SK-N-MC (cell line): ENCODE measurements around the gene MBOAT2.
A peak's percentile ranks its signal among the peaks of the same experiment; 100 is the strongest.

Experiments
- DNase-seq: peaks from one replicate; pipeline ENCODE4 v3.0.0-alpha.2; 2011; ENCODE audit warnings: low read depth, low spot score
- H3K27ac ChIP-seq: fragments of 200-600 bp; sonication (generic); 2 replicates; pipeline ENCODE4 v1.5.1; 2016; ENCODE audit warnings: mixed run types
- H3K36me3 ChIP-seq: fragments of 200-600 bp; sonication (generic); 2 replicates; pipeline ENCODE4 v1.6.1; 2017; ENCODE audit warnings: antibody characterized with exemption, low read length, mixed read lengths; ENCODE audit not compliant: insufficient read depth
- H3K4me3 ChIP-seq: fragments of 200-600 bp; sonication (generic); 2 replicates; pipeline ENCODE4 v1.5.1; 2016
- H3K9ac ChIP-seq: fragments of 200-600 bp; sonication (generic); 2 replicates; pipeline ENCODE4 v1.8.0; 2017; ENCODE audit warnings: mixed run types, mixed read lengths; ENCODE audit not compliant: insufficient read length
- H3K9me3 ChIP-seq: fragments of 200-600 bp; sonication (generic); 2 replicates; pipeline ENCODE4 v1.6.1; 2017; ENCODE audit warnings: low read depth, mild to moderate bottlenecking, antibody characterized with exemption, low read length, moderate library complexity, mixed read lengths
- EZH2 ChIP-seq: fragments of 200-600 bp; sonication (generic); IDR thresholded peaks from one replicate; pipeline ENCODE4 v1.6.1; 2017; ENCODE audit warnings: antibody characterized with exemption
- FOXP2 ChIP-seq: optimal IDR thresholded peaks from 2 replicates; pipeline ENCODE3; 2011; ENCODE audit warnings: mild to moderate bottlenecking, moderate library complexity; ENCODE audit not compliant: insufficient read depth; ENCODE audit errors: extremely low read length, control extremely low read depth
- POLR2AphosphoS5 ChIP-seq: IDR thresholded peaks from 2 replicates; pipeline ENCODE4 v1.6.1; 2012; ENCODE audit warnings: mild to moderate bottlenecking, low read depth, low read length, borderline replicate concordance

The MBOAT2 gene

GRCh38 chr2:8862230-8862629, 141.3 kb downstream of the MBOAT2 start:
- Histone ChIP-seq H3K9ac (no peak overlapping the region), H3K9me3 (no peaks in the 10 kb centered on the region), H3K27ac (no peak overlapping the region), H3K4me3 (no peak overlapping the region), H3K36me3 (no peaks in the 10 kb centered on the region)
- TF ChIP-seq FOXP2 = no peak
- no peak for DNase-seq

DNA sequence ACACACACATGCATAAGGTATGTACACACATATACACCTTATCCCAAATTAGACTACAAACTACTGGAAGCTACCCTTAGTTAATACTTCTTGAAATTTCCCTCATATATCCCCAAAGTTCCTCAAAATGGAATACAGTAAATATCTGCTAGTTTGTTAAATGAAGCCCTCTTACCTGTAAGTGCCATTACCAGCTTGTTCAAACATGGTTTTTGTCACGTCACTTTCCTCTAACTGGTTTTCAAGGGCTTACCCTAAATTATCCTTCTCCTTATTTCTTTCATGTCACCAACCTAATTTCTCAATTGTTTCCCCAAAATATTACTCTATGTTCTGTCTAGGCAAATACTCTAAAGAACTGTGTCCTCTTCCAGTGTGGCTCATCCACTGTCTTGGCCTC, 141.7 kb downstream of the MBOAT2 start:
- H3K9ac ChIP-seq = no peak overlapping the region
- H3K36me3 ChIP-seq = no peaks in the 10 kb centered on the region
- H3K9me3 ChIP-seq = no peaks in the 10 kb centered on the region
- no peak for TF ChIP-seq EZH2
- no peak for TF ChIP-seq POLR2AphosphoS5
- TF ChIP-seq FOXP2 = no peak
- H3K27ac ChIP-seq = no peak overlapping the region
- no peak overlapping the region for H3K4me3 ChIP-seq
- no peak for DNase-seq

GRCh38 chr2:8860239-8860638, 143.2 kb downstream of the MBOAT2 start:
- no peak for DNase-seq
- TF ChIP-seq FOXP2 = no peak
- TF ChIP-seq POLR2AphosphoS5 = no peak
- no peak for TF ChIP-seq EZH2
- no peak overlapping the region for H3K27ac ChIP-seq
- H3K36me3 ChIP-seq = no peaks in the 10 kb centered on the region
- H3K9ac ChIP-seq = no peak overlapping the region
- no peaks in the 10 kb centered on the region for H3K9me3 ChIP-seq
- no peak overlapping the region for H3K4me3 ChIP-seq

DNA sequence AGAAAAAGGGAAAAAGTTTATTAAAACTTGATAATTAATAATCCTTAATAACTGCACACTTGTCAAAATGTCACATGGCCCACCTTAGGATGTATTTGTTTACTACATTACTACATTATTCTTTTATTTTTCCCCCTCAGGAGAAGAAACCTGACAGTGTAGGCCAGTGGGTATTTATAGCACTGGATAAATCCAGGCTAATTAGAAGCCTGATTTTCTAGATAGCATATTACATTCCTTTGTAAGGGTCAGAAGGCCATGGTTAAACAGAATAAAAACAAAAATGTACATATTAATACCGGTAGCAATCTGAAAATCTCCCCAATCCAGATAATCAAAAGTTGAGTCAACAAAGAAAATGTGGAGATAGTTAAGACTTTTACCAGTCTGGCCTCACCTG, 144.6 kb downstream of the MBOAT2 start:
- no peaks in the 10 kb centered on the region for H3K9me3 ChIP-seq
- H3K4me3 ChIP-seq = no peak overlapping the region
- DNase-seq = no peak
- TF ChIP-seq EZH2 (no peak), FOXP2 (no peak), POLR2AphosphoS5 (no peak)
- no peaks in the 10 kb centered on the region for H3K36me3 ChIP-seq
- peak overlapping the region; percentile 12; the same call in 1 of the 2 replicates for H3K27ac ChIP-seq
- H3K9ac ChIP-seq = no peak overlapping the region

DNA sequence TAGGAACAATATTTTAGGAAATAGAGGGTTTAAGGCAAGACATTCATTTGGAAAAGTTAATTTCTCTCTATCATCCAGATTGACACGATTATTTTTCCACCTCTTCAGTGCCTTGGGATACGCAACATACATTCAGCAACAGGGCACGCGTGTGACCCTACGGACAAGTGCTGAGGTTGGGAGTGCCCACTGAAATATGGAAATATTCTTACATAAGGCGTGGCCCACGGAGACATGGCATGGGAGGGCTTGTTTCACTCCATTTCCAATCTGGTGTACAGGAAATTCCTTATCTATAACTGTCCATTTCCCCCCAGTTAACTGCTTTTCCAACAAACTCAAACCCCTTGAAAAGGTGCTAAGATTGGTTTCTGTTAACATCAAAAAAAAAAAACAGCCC, 145.2 kb downstream of the MBOAT2 start:
- TF ChIP-seq POLR2AphosphoS5 (no peak), FOXP2 (no peak), EZH2 (no peak)
- H3K36me3 ChIP-seq = no peaks in the 10 kb centered on the region

GRCh38 chr2:8857709-8858108, 145.8 kb downstream of the MBOAT2 start:
- no peak for DNase-seq
- TF ChIP-seq FOXP2 (no peak), EZH2 (no peak)
- H3K9me3 ChIP-seq = no peaks in the 10 kb centered on the region
- H3K27ac ChIP-seq = peak overlapping the region; percentile 69; the same call in 1 of the 2 replicates
- peak overlapping the region; percentile 34 for H3K9ac ChIP-seq
- peak overlapping the region; percentile 46 for H3K4me3 ChIP-seq
- no peaks in the 10 kb centered on the region for H3K36me3 ChIP-seq

More for the DNA sequence above, 145.2 kb downstream of the MBOAT2 start:
- no peak for DNase-seq
- Histone ChIP-seq H3K27ac (peak overlapping the region; percentile 69; the same call in 1 of the 2 replicates), H3K9me3 (no peaks in the 10 kb centered on the region), H3K4me3 (no peak overlapping the region), H3K9ac (no peak overlapping the region)

- Histone ChIP-seq H3K9ac (no peak overlapping the region), H3K4me3 (no peak overlapping the region), H3K27ac (no peak overlapping the region), H3K9me3 (no peaks in the 10 kb centered on the region), H3K36me3 (no peaks in the 10 kb centered on the region)
- TF ChIP-seq POLR2AphosphoS5 (no peak), EZH2 (no peak), FOXP2 (no peak)
- no peak for DNase-seq
Measured at GRCh38 chr2:8856176-8856575, 147.3 kb downstream of the MBOAT2 start.

DNA sequence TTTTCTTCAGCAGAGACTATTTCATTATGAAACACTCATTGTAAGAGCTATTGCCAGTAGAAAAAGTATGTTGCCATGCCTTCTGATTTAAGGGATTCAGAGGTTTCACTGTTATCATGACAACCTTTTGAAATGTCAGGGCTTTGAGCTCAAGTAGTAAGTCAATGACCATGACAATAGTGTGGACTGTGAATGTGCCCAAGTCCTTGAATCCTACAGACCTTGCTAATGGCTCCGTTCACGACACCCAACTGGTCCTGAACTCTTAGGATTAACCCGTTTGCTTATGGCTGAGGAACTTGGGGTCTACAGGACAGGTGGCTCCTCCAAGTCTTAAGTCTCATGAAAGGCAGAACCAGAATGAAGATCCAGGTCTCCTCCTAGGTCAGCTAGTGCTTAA, 148.5 kb downstream of the MBOAT2 start:
- no peak overlapping the region for H3K27ac ChIP-seq
- H3K36me3 ChIP-seq = no peaks in the 10 kb centered on the region
- no peak overlapping the region for H3K9ac ChIP-seq
- no peak overlapping the region for H3K4me3 ChIP-seq
- no peak for DNase-seq
- TF ChIP-seq EZH2 (no peak), POLR2AphosphoS5 (no peak), FOXP2 (no peak)
- no peaks in the 10 kb centered on the region for H3K9me3 ChIP-seq

DNA sequence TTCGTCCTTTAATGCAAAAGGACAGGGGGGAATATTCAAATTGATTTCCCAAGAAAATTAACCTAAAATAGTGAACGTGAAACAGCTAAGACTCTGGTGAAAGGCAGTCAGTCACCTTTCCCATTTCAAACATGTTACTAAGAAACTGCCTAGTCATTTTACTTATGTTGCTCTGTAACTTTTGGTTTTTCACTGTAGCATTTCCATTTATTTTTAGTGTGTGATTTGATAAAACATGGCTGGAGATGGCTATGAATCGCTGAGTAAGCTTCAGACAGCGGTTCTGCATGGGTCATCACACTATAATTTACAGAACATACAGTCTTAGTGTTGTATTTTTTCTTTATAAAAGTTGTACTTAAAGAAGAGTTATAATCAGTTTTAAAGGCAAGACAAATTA, 150.1 kb downstream of the MBOAT2 start:
- Histone ChIP-seq H3K36me3 (no peaks in the 10 kb centered on the region), H3K9me3 (no peaks in the 10 kb centered on the region), H3K9ac (no peak overlapping the region), H3K27ac (peak overlapping the region; percentile 7), H3K4me3 (no peak overlapping the region)
- no peak for TF ChIP-seq FOXP2
- TF ChIP-seq EZH2 = no peak
- TF ChIP-seq POLR2AphosphoS5 = no peak
- DNase-seq = no peak
